HUES48 (cell line): ENCODE results near the gene ADCY6.
"Not testable (repeated sequence)": the region's sequence is repeated elsewhere in the genome, so short reads cannot be mapped to it uniquely, and the experiment has no call there.

ENCODE experiments used
- H3K27ac ChIP-seq: one replicate; pipeline ENCODE4 v1.7.0; 2013; ENCODE audit warnings: low read depth, low read length, inconsistent platforms
- H3K27me3 ChIP-seq: 2 replicates; pipeline ENCODE4 v1.6.1; 2013; ENCODE audit warnings: mild to moderate bottlenecking, low read length; ENCODE audit not compliant: control insufficient read depth, insufficient read depth
- H3K36me3 ChIP-seq: 2 replicates; pipeline ENCODE4 v1.6.1; 2013; ENCODE audit warnings: low read length; ENCODE audit not compliant: control insufficient read depth, insufficient read depth
- H3K4me1 ChIP-seq: 2 replicates; pipeline ENCODE4 v1.6.1; 2013; ENCODE audit warnings: mild to moderate bottlenecking, low read length; ENCODE audit not compliant: control insufficient read depth, insufficient read depth
- H3K4me3 ChIP-seq: 2 replicates; pipeline ENCODE4 v1.5.1; 2013; ENCODE audit warnings: mild to moderate bottlenecking, low read depth, low read length
- H3K9ac ChIP-seq: 2 replicates; pipeline ENCODE4 v1.6.1; 2013; ENCODE audit warnings: mild to moderate bottlenecking, low read depth, low read length, moderate library complexity
- H3K9me3 ChIP-seq: 2 replicates; pipeline ENCODE4 v1.6.1; 2013; ENCODE audit warnings: low read length; ENCODE audit not compliant: control insufficient read depth, insufficient read depth

The ADCY6 gene

DNA sequence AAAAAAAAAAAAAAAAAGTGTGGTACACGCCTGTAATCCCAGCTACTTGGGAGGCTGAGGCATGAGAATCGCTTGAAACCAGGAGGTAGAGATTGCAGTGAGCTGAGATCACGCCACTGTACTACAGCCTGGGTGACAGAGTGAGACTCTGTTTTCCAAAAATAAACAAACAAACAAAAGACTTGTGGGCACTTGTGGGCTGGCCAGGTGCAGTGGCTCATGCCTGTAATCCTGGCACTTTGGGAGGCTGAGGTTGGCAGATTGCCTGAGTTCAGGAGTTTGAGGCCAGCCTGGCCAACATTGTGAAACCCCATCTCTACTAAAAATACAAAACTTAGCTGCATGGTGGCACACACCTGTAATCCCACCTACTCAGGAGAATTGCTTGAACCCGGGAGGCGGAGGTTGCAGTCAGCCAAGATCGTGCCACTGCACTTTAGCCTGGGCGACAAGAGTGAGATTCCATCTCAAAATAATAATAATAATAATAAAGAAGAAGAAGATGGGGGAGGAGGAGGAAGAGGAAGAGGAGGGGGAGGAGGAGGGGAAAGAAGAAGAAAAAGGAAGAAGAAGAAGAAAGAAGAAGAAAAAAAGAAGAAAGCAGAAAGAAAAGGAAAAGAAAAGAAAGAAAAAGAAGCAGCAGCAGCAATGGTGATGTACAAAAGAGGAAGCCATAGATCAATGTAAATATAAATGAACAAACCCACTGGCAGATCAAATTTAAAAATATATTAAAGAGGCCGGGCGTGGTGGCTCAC lies 44.5 kb downstream of the ADCY6 start:
- no peaks in the 10 kb centered on the region for H3K36me3 ChIP-seq
- no peaks in the 10 kb centered on the region for H3K9me3 ChIP-seq
- no peaks in the 10 kb centered on the region for H3K4me1 ChIP-seq
- H3K4me3 ChIP-seq: no peak overlapping the region
- no peaks in the 10 kb centered on the region; the same call in 1 of the 2 replicates for H3K27me3 ChIP-seq
- H3K9ac ChIP-seq: no peak overlapping the region
- no peak overlapping the region for H3K27ac ChIP-seq

DNA sequence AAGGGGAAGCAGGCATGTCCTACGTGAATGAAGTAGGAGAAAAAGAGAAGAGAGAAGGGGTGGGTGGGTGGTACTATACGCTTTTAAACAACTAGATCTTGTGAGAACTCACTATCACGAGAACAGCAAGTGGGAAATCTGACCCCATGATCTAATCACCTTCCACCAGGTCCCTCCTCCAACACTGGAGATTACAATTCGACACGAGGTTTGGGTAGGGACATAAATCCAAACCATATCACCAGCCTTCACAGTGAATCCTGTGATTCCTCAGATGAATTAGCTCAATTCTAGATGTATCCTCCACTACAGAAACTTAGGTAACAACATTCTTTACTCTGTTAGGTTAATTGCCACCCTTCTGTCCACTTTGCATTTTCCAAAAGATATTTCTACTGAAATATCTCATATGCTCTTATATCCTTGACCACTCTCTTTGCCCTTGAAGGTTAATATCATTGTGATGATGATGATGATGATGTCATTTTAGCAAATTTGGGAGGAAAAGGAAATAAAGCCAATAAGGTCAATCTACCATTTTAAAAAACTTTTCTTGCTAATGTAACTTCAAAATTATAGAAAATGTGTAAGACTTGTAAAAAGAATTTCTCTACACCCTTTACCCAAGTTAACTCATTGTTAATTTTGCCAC lies 49.1 kb downstream of the ADCY6 start:
- Histone ChIP-seq H3K27ac (no peak overlapping the region), H3K36me3 (no peaks in the 10 kb centered on the region), H3K9me3 (no peaks in the 10 kb centered on the region), H3K4me3 (no peak overlapping the region), H3K27me3 (no peaks in the 10 kb centered on the region; the same call in 1 of the 2 replicates), H3K9ac (no peak overlapping the region), H3K4me1 (no peaks in the 10 kb centered on the region)

DNA sequence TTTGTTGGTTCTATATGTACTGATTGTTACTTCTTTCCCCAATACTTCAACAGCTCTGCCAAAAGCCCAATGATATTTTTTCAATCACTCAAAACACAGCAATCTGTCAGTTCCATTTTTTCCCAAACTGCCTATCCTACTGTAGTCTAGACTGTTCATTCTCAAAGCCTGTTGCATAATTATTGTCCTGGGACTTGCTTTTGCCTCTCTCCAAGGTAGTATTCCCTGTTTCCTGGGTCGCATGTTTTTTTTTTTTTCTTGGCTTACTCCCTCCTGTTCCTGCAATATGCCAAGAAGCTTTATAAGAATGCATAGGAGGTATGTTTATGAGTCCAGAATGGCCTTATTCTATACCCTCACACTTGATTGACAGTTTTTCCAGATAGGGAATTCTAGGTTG lies 52.4 kb downstream of the ADCY6 start:
- no peaks in the 10 kb centered on the region for H3K9me3 ChIP-seq
- H3K27me3 ChIP-seq: no peaks in the 10 kb centered on the region; the same call in 1 of the 2 replicates

DNA sequence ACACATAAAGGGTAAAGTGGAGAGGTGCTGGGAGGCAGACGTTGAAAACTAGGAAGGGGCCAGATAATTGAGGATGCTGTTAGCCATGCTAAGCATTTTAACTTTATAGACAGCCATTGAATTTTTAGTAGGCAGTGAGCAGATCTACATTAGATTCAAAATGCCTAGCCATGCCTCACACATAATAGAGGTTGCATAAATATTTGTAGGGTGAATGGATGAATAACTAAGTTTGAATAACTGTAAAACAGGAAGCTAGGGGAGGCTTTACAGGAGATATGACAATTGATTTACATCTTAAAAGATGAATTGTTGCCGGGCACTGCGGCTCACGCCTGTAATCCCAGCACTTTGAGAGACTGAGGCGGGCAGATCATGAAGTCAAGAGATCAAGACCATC lies 60.1 kb downstream of the ADCY6 start:
- Histone ChIP-seq H3K9me3 (no peaks in the 10 kb centered on the region), H3K4me1 (no peaks in the 10 kb centered on the region), H3K9ac (no peak overlapping the region), H3K27me3 (no peaks in the 10 kb centered on the region), H3K4me3 (no peak overlapping the region), H3K36me3 (no peaks in the 10 kb centered on the region), H3K27ac (no peak overlapping the region)

More for the DNA sequence above, 52.4 kb downstream of the ADCY6 start:
- Histone ChIP-seq H3K36me3 (no peaks in the 10 kb centered on the region), H3K4me3 (no peak overlapping the region), H3K9ac (no peak overlapping the region), H3K4me1 (no peaks in the 10 kb centered on the region), H3K27ac (no peak overlapping the region)

DNA sequence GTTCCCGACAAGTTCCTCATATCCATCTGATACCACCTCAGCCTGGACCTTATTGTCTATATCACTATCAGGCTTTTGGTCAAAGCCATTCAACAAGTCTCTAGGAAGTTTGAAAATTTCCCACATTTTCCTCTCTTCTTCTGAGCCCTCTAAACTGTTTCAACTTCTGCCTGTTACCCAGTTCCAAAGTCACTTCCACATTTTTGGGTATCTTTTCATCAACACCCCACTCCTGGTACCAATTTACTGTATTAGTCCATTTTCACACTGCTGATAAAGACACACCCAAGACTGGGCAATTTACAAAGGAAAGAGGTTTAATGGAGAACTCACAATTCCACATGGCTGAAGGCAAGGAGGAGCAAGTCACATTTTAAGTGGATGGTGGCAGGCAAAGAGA lies 68.2 kb downstream of the ADCY6 start:
- not testable (repeated sequence) for H3K9me3 ChIP-seq, H3K9ac ChIP-seq, H3K4me3 ChIP-seq, H3K27ac ChIP-seq, H3K4me1 ChIP-seq, H3K36me3 ChIP-seq, H3K27me3 ChIP-seq

DNA sequence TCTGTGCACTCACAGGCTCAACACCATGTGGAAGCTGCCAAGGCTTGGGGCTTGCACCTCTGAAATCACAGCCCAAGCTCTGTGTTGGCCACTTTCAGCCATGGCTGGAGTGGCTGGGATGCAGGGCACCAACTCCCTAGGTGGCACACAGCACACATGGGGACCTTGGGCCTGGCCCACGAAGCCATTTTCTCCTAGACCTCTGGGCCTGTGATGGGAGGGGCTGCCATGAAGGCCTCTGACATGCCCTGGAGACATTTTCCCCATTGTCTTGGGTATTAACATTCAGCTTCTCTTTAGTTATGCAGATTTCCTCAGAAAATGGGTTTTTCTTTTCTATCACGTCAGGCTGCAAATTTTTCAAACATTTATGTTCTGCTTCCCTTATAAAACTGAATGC lies 68.7 kb downstream of the ADCY6 start:
- H3K36me3 ChIP-seq, H3K9me3 ChIP-seq, H3K27ac ChIP-seq, H3K4me1 ChIP-seq, H3K4me3 ChIP-seq, H3K9ac ChIP-seq, H3K27me3 ChIP-seq: not testable (repeated sequence)

DNA sequence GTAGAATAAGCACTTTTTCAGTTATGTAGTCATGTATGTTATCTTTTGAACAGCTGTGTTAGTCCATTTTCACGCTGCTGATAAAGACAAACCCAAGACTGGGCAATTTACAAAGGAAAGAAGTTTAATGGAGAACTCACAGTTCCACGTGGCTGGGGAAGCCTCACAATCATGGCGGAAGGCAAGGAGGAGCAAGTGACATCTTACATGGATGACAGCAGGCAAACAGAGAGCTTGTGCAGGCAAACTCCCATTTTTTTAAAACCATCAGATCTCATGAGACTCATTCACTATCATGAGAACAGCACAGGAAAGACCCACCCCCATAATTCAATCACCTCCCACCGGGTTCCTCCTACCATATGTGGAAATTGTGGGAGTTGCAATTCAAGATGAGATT lies 69.9 kb downstream of the ADCY6 start:
- H3K9ac ChIP-seq: not testable (repeated sequence)

DNA sequence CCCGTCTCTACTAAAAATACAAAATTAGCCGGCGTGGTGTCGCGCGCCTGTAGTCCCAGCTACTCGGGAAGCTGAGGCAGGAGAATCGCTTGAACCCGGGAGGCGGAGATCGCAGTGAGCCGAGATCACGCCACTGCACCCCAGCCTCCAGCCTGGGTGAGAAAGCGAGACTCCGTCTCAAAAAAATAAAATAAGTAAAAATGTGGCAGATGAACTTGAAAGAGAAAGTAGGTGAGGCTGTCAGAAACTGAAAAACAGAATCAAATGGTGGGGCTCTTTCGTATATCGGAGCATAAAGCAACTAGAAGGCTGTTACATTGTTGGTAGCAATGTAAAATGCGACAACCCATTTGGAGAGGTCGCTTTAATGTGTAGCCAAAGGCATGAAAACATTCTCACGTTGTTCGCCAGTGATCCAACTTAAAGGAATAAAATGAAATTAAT lies 71.6 kb downstream of the ADCY6 start:
- Histone ChIP-seq H3K4me1 (peaks cover 11% of the 10 kb centered on the region), H3K9me3 (peaks cover 9% of the 10 kb centered on the region), H3K36me3 (peaks cover 20% of the 10 kb centered on the region), H3K9ac (peak overlapping the region; percentile 75), H3K27me3 (no peaks in the 10 kb centered on the region), H3K27ac (peak overlapping the region; percentile 96), H3K4me3 (peak overlapping the region; percentile 80)

More for the DNA sequence above, 69.9 kb downstream of the ADCY6 start:
- not testable (repeated sequence) for H3K36me3 ChIP-seq, H3K9me3 ChIP-seq, H3K27ac ChIP-seq, H3K27me3 ChIP-seq, H3K4me3 ChIP-seq
- peaks cover 11% of the 10 kb centered on the region for H3K4me1 ChIP-seq

DNA sequence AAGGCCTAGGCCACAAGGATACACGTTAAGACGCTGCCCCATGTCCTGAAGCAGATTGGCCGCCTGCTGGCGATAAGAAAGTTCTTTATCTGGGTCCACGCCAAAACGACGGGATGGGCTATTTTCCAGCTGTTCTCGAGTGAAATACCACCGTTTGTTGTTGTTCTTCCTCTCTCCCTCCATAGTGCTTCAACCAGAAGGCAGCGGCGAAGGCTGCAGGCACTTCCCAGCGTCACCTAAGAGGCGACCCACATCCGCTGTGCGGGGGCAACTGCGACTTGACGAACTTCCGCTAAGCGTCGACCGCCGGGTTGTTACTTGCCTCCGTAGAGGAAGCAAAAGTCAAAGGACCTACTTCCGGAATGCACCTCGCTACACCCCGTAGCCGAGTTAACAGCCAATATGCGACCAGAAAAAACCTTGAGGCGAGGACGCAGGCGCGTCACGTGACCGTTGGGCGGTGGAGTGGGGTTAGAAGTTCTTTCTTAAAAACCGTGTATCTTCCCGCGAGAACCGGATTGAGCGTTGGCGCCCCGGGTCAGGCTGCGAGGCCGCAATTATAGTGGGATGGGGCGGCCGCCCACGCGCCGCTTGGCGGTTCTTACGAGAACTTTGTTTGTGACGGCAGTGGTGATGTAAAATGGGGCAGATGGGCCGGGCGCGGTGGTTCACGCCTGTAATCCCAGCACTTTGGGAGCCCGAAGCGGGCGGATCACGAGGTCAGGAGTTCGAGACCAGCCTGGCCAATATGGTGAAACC lies 72.2 kb downstream of the ADCY6 start, which contains the start of gene CCNT1:
Gene CCNT1, minus strand, starts transcription at position 215 of the 759 bp plus-strand sequence. Its CDS starts 32 bp downstream, at position 183.
- peaks cover 11% of the 10 kb centered on the region for H3K4me1 ChIP-seq
- H3K27me3 ChIP-seq: no peaks in the 10 kb centered on the region
- H3K27ac ChIP-seq: peak within 1 kb of the TSS; percentile 96
- peaks cover 9% of the 10 kb centered on the region for H3K9me3 ChIP-seq
- H3K36me3 ChIP-seq: peaks cover 25% of the 10 kb centered on the region
- peak within 1 kb of the TSS; percentile 80 for H3K4me3 ChIP-seq
- H3K9ac ChIP-seq: peak within 1 kb of the TSS; percentile 90
